ENCODE data around the gene ZNF287.

- TF ChIP-seq CTCF (IDR thresholded peaks at IDR 0.05; ENCODE audit: extremely low read depth in 1 of 2, insufficient read depth in 1 of 2, low read depth in 1 of 2, low read length in 2 of 2) (peak; percentile 80 to 85), POLR2A (IDR thresholded peaks at IDR 0.05; ENCODE audit: low read depth, low read length) (no peak), POLR2AphosphoS5 (IDR thresholded peaks at IDR 0.05; ENCODE audit: insufficient read depth, low read depth, low read length) (no peak), MYC (IDR thresholded peaks at IDR 0.05; ENCODE audit: low read depth, low read length) (no peak), MAX (IDR thresholded peaks at IDR 0.05; ENCODE audit: insufficient read depth, insufficient read length) (no peak), EZH2 (IDR thresholded peaks at IDR 0.05; ENCODE audit: borderline replicate concordance, low read depth, low read length, severe bottlenecking) (no peak), FOS (IDR thresholded peaks at IDR 0.05; ENCODE audit: borderline replicate concordance, insufficient read depth, low read length) (no peak), JUN (IDR thresholded peaks at IDR 0.05; ENCODE audit: borderline replicate concordance, insufficient read depth, insufficient read length, low read depth) (no peak)
Observed at GRCh38 chr17:16521070-16521727, 47.8 kb downstream of the ZNF287 start.

Data from endothelial cell of umbilical vein (primary cell).